ENCODE measurements around the gene GCNA. TPM values are rescaled to one million over a fixed set of nuclear protein-coding genes. Genes with fewer than 3 reads are reported as not detected.

GCNA gene
- polyA plus RNA-seq, 2 of the 4 experiments (the other 2 are of a cell fraction) = 1.4 to 1.7 TPM

GRCh38 chrX:71532753-71533425 lies 45.3 kb upstream of the GCNA start, which contains the start of gene OGT:
TSS of gene OGT (plus strand) at chrX:71533104. CDS start at chrX:71533300, 196 bp downstream.
- peaks cover 13% of the 10 kb centered on the region; the same call in 1 of the 3 replicates for H3K4me1 ChIP-seq
- ATAC-seq (peak; percentile 89 to 94), DNase-seq (ENCODE audit: low read depth in 1 of 2, low spot score in 1 of 2) (peak; percentile 85 to 99), FAIRE-seq (peak; percentile 83)
- H3K27ac ChIP-seq = peak within 1 kb of the TSS; percentile 92 to 96
- peak within 1 kb of the TSS; percentile 82 for H3K4me3 ChIP-seq
- POLR2A ChIA-PET = interaction anchor here (0.6 to 3.2 kb wide), 7 partner anchors 9 to 167 kb away, joined by 3 to 22 read pairs (median 3); partner anchors contain the start of gene TAF1
- under 1% methylated on average over 46 of the region's 47 CpGs for WGBS (ENCODE audit: missing lambda C conversion rate)
- CTCF ChIA-PET = interaction anchor here (0.6 to 1.2 kb wide), 3 partner anchors 9 to 58 kb away, joined by 3 read pairs; no protein-coding TSS in a partner anchor
- peak within 1 kb of the TSS; percentile 83 for H3K4me2 ChIP-seq
- no peaks in the 10 kb centered on the region for H3K9me3 ChIP-seq
- no peak for TF ChIP-seq NPAS2 (CRISPR knock-in tag; IDR thresholded peaks at IDR 0.05; ENCODE audit: borderline replicate concordance)
- TF ChIP-seq FOSL2 (IDR thresholded peaks at IDR 0.05) = no peak
- TF ChIP-seq FOSL2 (CRISPR knock-in tag; IDR thresholded peaks at IDR 0.05) = peak; percentile 27; the same call in 1 of the 2 replicates
- TF ChIP-seq CEBPB (IDR thresholded peaks at IDR 0.05) = peak; percentile 68 to 88; a peak in 3 of 4 replicates
- peak; percentile 97 for TF ChIP-seq MAX (IDR thresholded peaks at IDR 0.05)
- TF ChIP-seq, protein P1, sequence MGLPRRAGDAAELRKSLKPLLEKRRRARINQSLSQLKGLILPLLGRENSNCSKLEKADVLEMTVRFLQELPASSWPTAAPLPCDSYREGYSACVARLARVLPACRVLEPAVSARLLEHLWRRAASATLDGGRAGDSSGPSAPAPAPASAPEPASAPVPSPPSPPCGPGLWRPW (IDR thresholded peaks at IDR 0.05) = 0 out of 2 replicates have a peak, but pooled peaks have one; percentile 24
- TF ChIP-seq POLR2A (IDR thresholded peaks at IDR 0.05; ENCODE audit: low read length) = peak; percentile 74
- no peak for TF ChIP-seq USF2 (IDR thresholded peaks at IDR 0.05)
- TF ChIP-seq, protein P2, sequence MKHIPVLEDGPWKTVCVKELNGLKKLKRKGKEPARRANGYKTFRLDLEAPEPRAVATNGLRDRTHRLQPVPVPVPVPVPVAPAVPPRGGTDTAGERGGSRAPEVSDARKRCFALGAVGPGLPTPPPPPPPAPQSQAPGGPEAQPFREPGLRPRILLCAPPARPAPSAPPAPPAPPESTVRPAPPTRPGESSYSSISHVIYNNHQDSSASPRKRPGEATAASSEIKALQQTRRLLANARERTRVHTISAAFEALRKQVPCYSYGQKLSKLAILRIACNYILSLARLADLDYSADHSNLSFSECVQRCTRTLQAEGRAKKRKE (CRISPR knock-in tag; IDR thresholded peaks at IDR 0.05; ENCODE audit: low read depth) = no peak
- no peak for TF ChIP-seq ZFP36 (IDR thresholded peaks at IDR 0.05; ENCODE audit: borderline replicate concordance, partially characterized antibody)
- TF ChIP-seq MYC (IDR thresholded peaks at IDR 0.05; ENCODE audit: borderline replicate concordance, low read length) = peak; percentile 97
- 0 out of 2 replicates have a peak, but pooled peaks have one; percentile 42 for TF ChIP-seq RFX5 (IDR thresholded peaks at IDR 0.05)
- TF ChIP-seq PHF8 (IDR thresholded peaks at IDR 0.05; ENCODE audit: borderline replicate concordance, low read depth) = peak; percentile 14; the same call in 1 of the 2 replicates
- no peak for TF ChIP-seq FOSB (CRISPR knock-in tag; IDR thresholded peaks at IDR 0.05)
- peak; percentile 83 for TF ChIP-seq CHD2 (IDR thresholded peaks at IDR 0.05; ENCODE audit: low read length, partially characterized antibody)
- TF ChIP-seq, protein P3, sequence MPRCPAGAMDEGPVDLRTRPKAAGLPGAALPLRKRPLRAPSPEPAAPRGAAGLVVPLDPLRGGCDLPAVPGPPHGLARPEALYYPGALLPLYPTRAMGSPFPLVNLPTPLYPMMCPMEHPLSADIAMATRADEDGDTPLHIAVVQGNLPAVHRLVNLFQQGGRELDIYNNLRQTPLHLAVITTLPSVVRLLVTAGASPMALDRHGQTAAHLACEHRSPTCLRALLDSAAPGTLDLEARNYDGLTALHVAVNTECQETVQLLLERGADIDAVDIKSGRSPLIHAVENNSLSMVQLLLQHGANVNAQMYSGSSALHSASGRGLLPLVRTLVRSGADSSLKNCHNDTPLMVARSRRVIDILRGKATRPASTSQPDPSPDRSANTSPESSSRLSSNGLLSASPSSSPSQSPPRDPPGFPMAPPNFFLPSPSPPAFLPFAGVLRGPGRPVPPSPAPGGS (IDR thresholded peaks at IDR 0.05) = peak; percentile 74; the same call in 2 of the 3 replicates
- TF ChIP-seq, protein P4, sequence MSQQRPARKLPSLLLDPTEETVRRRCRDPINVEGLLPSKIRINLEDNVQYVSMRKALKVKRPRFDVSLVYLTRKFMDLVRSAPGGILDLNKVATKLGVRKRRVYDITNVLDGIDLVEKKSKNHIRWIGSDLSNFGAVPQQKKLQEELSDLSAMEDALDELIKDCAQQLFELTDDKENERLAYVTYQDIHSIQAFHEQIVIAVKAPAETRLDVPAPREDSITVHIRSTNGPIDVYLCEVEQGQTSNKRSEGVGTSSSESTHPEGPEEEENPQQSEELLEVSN (IDR thresholded peaks at IDR 0.05; ENCODE audit: borderline replicate concordance, low read depth) = peak; percentile 80; the same call in 1 of the 2 replicates
- no peak for TF ChIP-seq HOXB13 (CRISPR knock-in tag; IDR thresholded peaks at IDR 0.05; ENCODE audit: low read depth)
- TF ChIP-seq JUN (IDR thresholded peaks at IDR 0.05) = peak; percentile 49 to 95; a peak in 4 of 5 replicates
- TF ChIP-seq TP53 (CRISPR knock-in tag; IDR thresholded peaks at IDR 0.05) = no peak; the same call in 1 of the 2 replicates
- TF ChIP-seq MAFK (IDR thresholded peaks at IDR 0.05; ENCODE audit: partially characterized antibody) = no peak
- no peak for TF ChIP-seq CTCF (IDR thresholded peaks at IDR 0.05)
- TF ChIP-seq HMGXB4 (CRISPR knock-in tag; IDR thresholded peaks at IDR 0.05; ENCODE audit: borderline replicate concordance) = peak; percentile 45; the same call in 1 of the 2 replicates
- peak; percentile 98 for TF ChIP-seq PBX3 (IDR thresholded peaks at IDR 0.05)
